Measurements from ENCODE around the gene MGAT5. TPM values are rescaled to one million over a fixed set of nuclear protein-coding genes. Genes with fewer than 3 reads are reported as not detected.

The MGAT5 gene, protein sequence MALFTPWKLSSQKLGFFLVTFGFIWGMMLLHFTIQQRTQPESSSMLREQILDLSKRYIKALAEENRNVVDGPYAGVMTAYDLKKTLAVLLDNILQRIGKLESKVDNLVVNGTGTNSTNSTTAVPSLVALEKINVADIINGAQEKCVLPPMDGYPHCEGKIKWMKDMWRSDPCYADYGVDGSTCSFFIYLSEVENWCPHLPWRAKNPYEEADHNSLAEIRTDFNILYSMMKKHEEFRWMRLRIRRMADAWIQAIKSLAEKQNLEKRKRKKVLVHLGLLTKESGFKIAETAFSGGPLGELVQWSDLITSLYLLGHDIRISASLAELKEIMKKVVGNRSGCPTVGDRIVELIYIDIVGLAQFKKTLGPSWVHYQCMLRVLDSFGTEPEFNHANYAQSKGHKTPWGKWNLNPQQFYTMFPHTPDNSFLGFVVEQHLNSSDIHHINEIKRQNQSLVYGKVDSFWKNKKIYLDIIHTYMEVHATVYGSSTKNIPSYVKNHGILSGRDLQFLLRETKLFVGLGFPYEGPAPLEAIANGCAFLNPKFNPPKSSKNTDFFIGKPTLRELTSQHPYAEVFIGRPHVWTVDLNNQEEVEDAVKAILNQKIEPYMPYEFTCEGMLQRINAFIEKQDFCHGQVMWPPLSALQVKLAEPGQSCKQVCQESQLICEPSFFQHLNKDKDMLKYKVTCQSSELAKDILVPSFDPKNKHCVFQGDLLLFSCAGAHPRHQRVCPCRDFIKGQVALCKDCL
- 75.8 TPM for polyA plus RNA-seq (2013, experiment 1 of 2)
- polyA plus RNA-seq (2013, experiment 2 of 2) = 73.2 TPM

DNA sequence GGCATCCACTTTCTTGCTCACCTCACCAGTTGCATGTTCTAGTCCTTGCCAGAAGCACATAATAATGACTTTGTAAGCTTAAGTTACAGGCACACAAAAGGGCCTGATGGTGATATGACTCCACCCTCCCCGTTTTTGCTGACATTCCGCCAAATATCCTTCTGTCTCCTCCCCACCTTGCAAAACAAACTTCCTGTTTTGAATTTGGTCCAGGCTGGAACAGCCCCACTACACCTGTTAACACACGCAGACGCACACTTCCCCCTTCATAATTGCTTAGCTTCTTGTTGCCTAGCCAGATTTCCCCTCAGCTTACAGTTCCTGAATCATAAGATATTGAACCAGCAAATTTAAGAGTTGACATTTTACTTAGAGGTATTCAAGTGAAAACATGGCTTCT, at the start of gene MGAT5:
Gene MGAT5, plus strand, starts transcription at position 269 of the 400 bp plus-strand sequence. CDS start 332 bp downstream, outside the sequence.
- H3K79me1 ChIP-seq (replicated peaks; ENCODE audit: low read length, poor library complexity, severe bottlenecking) = peaks cover 29% of the 10 kb centered on the region
- H3K23ac ChIP-seq (ENCODE audit: low read length in 2 of 2) = no peak within 1 kb of the TSS
- no peak within 1 kb of the TSS for H2BK120ac ChIP-seq (ENCODE audit: low read depth, low read length)
- H3K4me2 ChIP-seq (ENCODE audit: low read length, poor library complexity, severe bottlenecking) = no peak within 1 kb of the TSS
- H2BK5ac ChIP-seq (ENCODE audit: low read depth, low read length, poor library complexity, severe bottlenecking) = no peak within 1 kb of the TSS
- no peak for DNase-seq
- peaks cover 5 to 8% of the 10 kb centered on the region in 2 experiments for H3K36me3 ChIP-seq (ENCODE audit: control insufficient read depth in 1 of 2, insufficient read depth in 2 of 2, low read depth in 1 of 2, low read length in 2 of 2)
- no peak within 1 kb of the TSS for H3K27ac ChIP-seq (ENCODE audit: low read length, poor library complexity, severe bottlenecking)
- 98% methylated on average over 4 of the region's 4 CpGs for WGBS
- H2BK12ac ChIP-seq (ENCODE audit: low read length in 2 of 2) = peak within 1 kb of the TSS; percentile 42 to 76
- H2AK5ac ChIP-seq (ENCODE audit: low read length, severe bottlenecking) = no peak within 1 kb of the TSS
- no peaks in the 10 kb centered on the region for H3K27me3 ChIP-seq (ENCODE audit: control insufficient read depth in 1 of 2, insufficient read depth in 1 of 2, low read length in 2 of 2)
- no peak within 1 kb of the TSS for H3K4me3 ChIP-seq (ENCODE audit: insufficient read depth in 1 of 2, low read depth in 1 of 2, low read length in 2 of 2)
- peak within 1 kb of the TSS in 1 of 2 experiments; percentile 4 for H3K18ac ChIP-seq (ENCODE audit: low read depth in 1 of 2, low read length in 2 of 2)
- peak within 1 kb of the TSS; percentile 36 for H4K91ac ChIP-seq (ENCODE audit: low read length)
- H2BK15ac ChIP-seq (ENCODE audit: low read depth, poor library complexity, severe bottlenecking) = no peak within 1 kb of the TSS
- peak within 1 kb of the TSS; percentile 53 for H4K8ac ChIP-seq (ENCODE audit: low read length)
- no peaks in the 10 kb centered on the region for H3K4me1 ChIP-seq (ENCODE audit: control insufficient read depth, insufficient read depth, low read depth, low read length)
- H3K9me3 ChIP-seq (ENCODE audit: control insufficient read depth, low read length) = no peaks in the 10 kb centered on the region
- H3K14ac ChIP-seq (ENCODE audit: low read length in 2 of 2) = peak within 1 kb of the TSS in 1 of 2 experiments; percentile 66
- H2AFZ ChIP-seq (ENCODE audit: low read depth, low read length) = no peak within 1 kb of the TSS
- no peak within 1 kb of the TSS for H3K9ac ChIP-seq (ENCODE audit: low read length)
- H3K4ac ChIP-seq (ENCODE audit: low read depth in 1 of 2, low read length in 2 of 2) = peak within 1 kb of the TSS in 1 of 2 experiments; percentile 56

DNA sequence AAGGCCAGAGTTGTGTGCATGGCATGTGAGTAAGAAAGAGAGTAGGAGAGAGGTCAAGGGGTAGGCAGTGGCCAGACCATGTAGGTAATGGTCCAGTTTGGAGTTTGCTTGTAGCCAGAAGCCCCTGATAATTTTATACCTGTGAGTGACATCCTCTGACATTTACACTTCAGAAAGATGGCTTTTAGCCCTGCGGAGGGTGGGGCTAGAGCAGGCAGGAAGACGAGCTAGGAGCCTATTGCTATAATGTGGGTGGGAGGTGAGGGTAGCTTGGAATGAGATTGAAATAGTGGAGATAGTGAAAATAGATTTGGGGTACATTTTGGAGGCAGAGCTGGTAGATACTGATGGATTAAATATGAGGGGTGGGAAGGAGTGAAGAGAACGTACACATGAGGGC, 48.8 kb upstream of the MGAT5 start:
- H2AFZ ChIP-seq (ENCODE audit: low read depth, low read length) = no peak overlapping the region

DNA sequence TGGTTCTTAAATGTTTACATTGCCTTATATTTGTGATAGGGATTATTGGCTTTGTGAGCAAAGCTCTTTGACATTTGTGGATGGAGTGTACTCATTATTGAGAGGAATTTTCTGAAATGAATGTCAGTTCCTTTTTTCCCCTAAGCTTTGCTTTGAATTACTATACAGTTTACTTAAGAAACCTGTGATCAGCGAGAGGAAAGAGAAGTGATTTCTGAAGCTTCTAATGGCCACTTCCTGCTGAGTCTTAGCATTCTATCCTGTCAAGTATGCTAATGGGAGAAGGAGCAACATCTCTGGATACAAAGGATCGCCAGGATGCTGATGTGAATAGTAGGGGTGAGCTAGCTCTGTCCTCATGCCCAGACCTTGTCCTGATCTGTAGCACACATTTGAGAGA, 47.8 kb upstream of the MGAT5 start:
- peaks cover 29% of the 10 kb centered on the region for H3K79me1 ChIP-seq (replicated peaks; ENCODE audit: low read length, poor library complexity, severe bottlenecking)
- no peak overlapping the region for H2AK5ac ChIP-seq (ENCODE audit: low read length, severe bottlenecking)
- no peak overlapping the region for H4K91ac ChIP-seq (ENCODE audit: low read length)
- no peak overlapping the region for H2BK120ac ChIP-seq (ENCODE audit: low read depth, low read length)
- H3K4me3 ChIP-seq (ENCODE audit: insufficient read depth in 1 of 2, low read depth in 1 of 2, low read length in 2 of 2) = no peak overlapping the region
- WGBS = 11% methylated on average over 2 of the region's 2 CpGs
- no peak overlapping the region for H3K14ac ChIP-seq (ENCODE audit: low read length in 2 of 2)
- no peaks in the 10 kb centered on the region for H3K9me3 ChIP-seq (ENCODE audit: control insufficient read depth, low read length)
- no peak overlapping the region for H3K4ac ChIP-seq (ENCODE audit: low read depth in 1 of 2, low read length in 2 of 2)
- H3K9ac ChIP-seq (ENCODE audit: low read length) = no peak overlapping the region
- no peak overlapping the region for H4K8ac ChIP-seq (ENCODE audit: low read length)
- H3K18ac ChIP-seq (ENCODE audit: low read depth in 1 of 2, low read length in 2 of 2) = peak overlapping the region in 1 of 2 experiments; percentile 44
- no peak overlapping the region for H3K23ac ChIP-seq (ENCODE audit: low read length in 2 of 2)
- no peak overlapping the region for H2BK5ac ChIP-seq (ENCODE audit: low read depth, low read length, poor library complexity, severe bottlenecking)
- H3K4me1 ChIP-seq (ENCODE audit: control insufficient read depth, insufficient read depth, low read depth, low read length) = peaks cover 6% of the 10 kb centered on the region
- no peaks in the 10 kb centered on the region for H3K36me3 ChIP-seq (ENCODE audit: control insufficient read depth in 1 of 2, insufficient read depth in 2 of 2, low read depth in 1 of 2, low read length in 2 of 2)
- H2BK12ac ChIP-seq (ENCODE audit: low read length in 2 of 2) = peak overlapping the region in 1 of 2 experiments; percentile 55
- H3K27ac ChIP-seq (ENCODE audit: low read length, poor library complexity, severe bottlenecking) = no peak overlapping the region
- H2BK15ac ChIP-seq (ENCODE audit: low read depth, poor library complexity, severe bottlenecking) = no peak overlapping the region
- DNase-seq = no peak
- no peak overlapping the region for H2AFZ ChIP-seq (ENCODE audit: low read depth, low read length)
- H3K27me3 ChIP-seq (ENCODE audit: control insufficient read depth in 1 of 2, insufficient read depth in 1 of 2, low read length in 2 of 2) = no peaks in the 10 kb centered on the region
- H3K4me2 ChIP-seq (ENCODE audit: low read length, poor library complexity, severe bottlenecking) = no peak overlapping the region

More for the DNA sequence above, 48.8 kb upstream of the MGAT5 start:
- Histone ChIP-seq H3K4me1 (ENCODE audit: control insufficient read depth, insufficient read depth, low read depth, low read length) (peaks cover 6% of the 10 kb centered on the region), H4K8ac (ENCODE audit: low read length) (peak overlapping the region; percentile 6), H3K23ac (ENCODE audit: low read length in 2 of 2) (no peak overlapping the region), H3K14ac (ENCODE audit: low read length in 2 of 2) (no peak overlapping the region), H3K36me3 (ENCODE audit: control insufficient read depth in 1 of 2, insufficient read depth in 2 of 2, low read depth in 1 of 2, low read length in 2 of 2) (no peaks in the 10 kb centered on the region), H3K4me2 (ENCODE audit: low read length, poor library complexity, severe bottlenecking) (no peak overlapping the region), H3K9me3 (ENCODE audit: control insufficient read depth, low read length) (no peaks in the 10 kb centered on the region), H3K79me1 (replicated peaks; ENCODE audit: low read length, poor library complexity, severe bottlenecking) (peaks cover 32% of the 10 kb centered on the region), H3K4ac (ENCODE audit: low read depth in 1 of 2, low read length in 2 of 2) (peak overlapping the region in 1 of 2 experiments; percentile 17), H2BK5ac (ENCODE audit: low read depth, low read length, poor library complexity, severe bottlenecking) (no peak overlapping the region), H3K9ac (ENCODE audit: low read length) (no peak overlapping the region), H2BK12ac (ENCODE audit: low read length in 2 of 2) (peak overlapping the region in 1 of 2 experiments; percentile 71), H3K4me3 (ENCODE audit: insufficient read depth in 1 of 2, low read depth in 1 of 2, low read length in 2 of 2) (no peak overlapping the region), H4K91ac (ENCODE audit: low read length) (peak overlapping the region; percentile 61), H3K18ac (ENCODE audit: low read depth in 1 of 2, low read length in 2 of 2) (peak overlapping the region in 1 of 2 experiments; percentile 87), H2BK15ac (ENCODE audit: low read depth, poor library complexity, severe bottlenecking) (no peak overlapping the region), H2AK5ac (ENCODE audit: low read length, severe bottlenecking) (no peak overlapping the region), H3K27me3 (ENCODE audit: control insufficient read depth in 1 of 2, insufficient read depth in 1 of 2, low read length in 2 of 2) (no peaks in the 10 kb centered on the region), H2BK120ac (ENCODE audit: low read depth, low read length) (no peak overlapping the region), H3K27ac (ENCODE audit: low read length, poor library complexity, severe bottlenecking) (no peak overlapping the region)
- no peak for DNase-seq
- 93% methylated on average over 3 of the region's 3 CpGs for WGBS

DNA sequence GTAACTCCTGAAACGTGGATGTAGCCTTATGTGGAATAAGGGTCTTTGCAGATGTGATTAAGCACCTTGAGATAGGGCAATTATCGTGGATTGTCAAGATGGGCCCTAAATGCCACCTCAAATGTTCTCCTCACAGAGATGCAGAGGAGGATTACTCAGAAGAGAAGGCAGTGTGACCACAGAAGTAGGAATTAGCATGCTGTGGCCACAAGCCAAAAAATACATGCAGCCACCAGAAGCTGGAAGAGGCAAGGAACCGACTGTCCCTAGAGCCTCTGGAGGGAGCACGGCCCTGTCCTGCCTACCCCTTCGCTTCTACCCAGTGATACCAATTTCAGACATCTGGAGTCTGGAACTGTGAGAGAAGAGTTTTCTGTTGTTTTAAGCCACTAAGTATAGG, 47.3 kb upstream of the MGAT5 start:
- no peaks in the 10 kb centered on the region for H3K36me3 ChIP-seq (ENCODE audit: control insufficient read depth in 1 of 2, insufficient read depth in 2 of 2, low read depth in 1 of 2, low read length in 2 of 2)
- no peak overlapping the region for H3K23ac ChIP-seq (ENCODE audit: low read length in 2 of 2)
- H3K4me3 ChIP-seq (ENCODE audit: insufficient read depth in 1 of 2, low read depth in 1 of 2, low read length in 2 of 2) = no peak overlapping the region
- H3K9ac ChIP-seq (ENCODE audit: low read length) = no peak overlapping the region
- H3K14ac ChIP-seq (ENCODE audit: low read length in 2 of 2) = no peak overlapping the region
- peak overlapping the region; percentile 34 to 44 for H3K18ac ChIP-seq (ENCODE audit: low read depth in 1 of 2, low read length in 2 of 2)
- DNase-seq = peak; percentile 68
- H3K27me3 ChIP-seq (ENCODE audit: control insufficient read depth in 1 of 2, insufficient read depth in 1 of 2, low read length in 2 of 2) = no peaks in the 10 kb centered on the region
- H4K91ac ChIP-seq (ENCODE audit: low read length) = no peak overlapping the region
- H3K4me1 ChIP-seq (ENCODE audit: control insufficient read depth, insufficient read depth, low read depth, low read length) = peaks cover 6% of the 10 kb centered on the region
- no peak overlapping the region for H4K8ac ChIP-seq (ENCODE audit: low read length)
- H3K9me3 ChIP-seq (ENCODE audit: control insufficient read depth, low read length) = no peaks in the 10 kb centered on the region
- H3K27ac ChIP-seq (ENCODE audit: low read length, poor library complexity, severe bottlenecking) = no peak overlapping the region
- no peak overlapping the region for H2AK5ac ChIP-seq (ENCODE audit: low read length, severe bottlenecking)
- H3K4ac ChIP-seq (ENCODE audit: low read depth in 1 of 2, low read length in 2 of 2) = no peak overlapping the region
- H3K4me2 ChIP-seq (ENCODE audit: low read length, poor library complexity, severe bottlenecking) = no peak overlapping the region
- no peak overlapping the region for H2BK15ac ChIP-seq (ENCODE audit: low read depth, poor library complexity, severe bottlenecking)
- no peak overlapping the region for H2AFZ ChIP-seq (ENCODE audit: low read depth, low read length)
- no peak overlapping the region for H2BK5ac ChIP-seq (ENCODE audit: low read depth, low read length, poor library complexity, severe bottlenecking)
- H2BK120ac ChIP-seq (ENCODE audit: low read depth, low read length) = no peak overlapping the region
- no peak overlapping the region for H2BK12ac ChIP-seq (ENCODE audit: low read length in 2 of 2)
- WGBS = 79% methylated on average over 5 of the region's 5 CpGs
- peaks cover 26% of the 10 kb centered on the region for H3K79me1 ChIP-seq (replicated peaks; ENCODE audit: low read length, poor library complexity, severe bottlenecking)

All from mesenchymal stem cell (in vitro differentiated cells and primary cell).